ENCODE results near the gene ARHGAP1.

Gene ARHGAP1

GRCh38 chr11:46700241-46701077 is at the start of gene ARHGAP1, which contains the start of gene ZNF408:
Gene ARHGAP1, minus strand, starts transcription at chr11:46700619. Its CDS starts 4,512 bp downstream, at chr11:46696107.
Gene ZNF408, plus strand, starts transcription at chr11:46701031. Its CDS starts 17 bp downstream, at chr11:46701048.
- peak; percentile 98 for DNase-seq

- no peak for DNase-seq
Observed at GRCh38 chr11:46747150-46747549, 46.7 kb upstream of the ARHGAP1 start.

- no peak for DNase-seq
Observed at GRCh38 chr11:46745995-46746394, 45.6 kb upstream of the ARHGAP1 start.

DNA sequence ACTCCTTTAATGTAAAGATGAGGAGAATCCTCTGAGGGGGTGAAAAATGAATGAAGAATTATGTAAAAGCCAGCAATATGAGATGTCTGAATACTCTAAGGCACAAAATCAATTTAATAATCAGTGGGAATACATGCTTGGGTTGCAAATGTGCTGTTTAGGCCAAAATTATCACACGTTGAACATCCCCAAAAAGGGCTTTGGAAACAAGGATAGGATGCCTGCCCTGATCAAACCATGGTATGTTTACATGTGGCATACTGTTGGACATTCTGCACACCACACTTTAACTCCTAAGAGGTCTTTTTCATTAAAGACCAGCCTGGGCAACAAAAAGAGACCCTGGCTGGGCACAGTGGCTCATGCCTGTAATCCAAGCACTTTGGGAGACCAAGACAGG is 44.9 kb upstream of the ARHGAP1 start:
- DNase-seq, result no peak

- DNase-seq, result no peak
Observed at GRCh38 chr11:46743693-46744339, 43.4 kb upstream of the ARHGAP1 start.

GRCh38 chr11:46743043-46743442 is 42.6 kb upstream of the ARHGAP1 start:
- DNase-seq, result no peak

- DNase-seq, result no peak
Observed at GRCh38 chr11:46741600-46742484, 41.4 kb upstream of the ARHGAP1 start.

- no peak for DNase-seq
Observed at GRCh38 chr11:46738887-46739286, 38.5 kb upstream of the ARHGAP1 start.

DNA sequence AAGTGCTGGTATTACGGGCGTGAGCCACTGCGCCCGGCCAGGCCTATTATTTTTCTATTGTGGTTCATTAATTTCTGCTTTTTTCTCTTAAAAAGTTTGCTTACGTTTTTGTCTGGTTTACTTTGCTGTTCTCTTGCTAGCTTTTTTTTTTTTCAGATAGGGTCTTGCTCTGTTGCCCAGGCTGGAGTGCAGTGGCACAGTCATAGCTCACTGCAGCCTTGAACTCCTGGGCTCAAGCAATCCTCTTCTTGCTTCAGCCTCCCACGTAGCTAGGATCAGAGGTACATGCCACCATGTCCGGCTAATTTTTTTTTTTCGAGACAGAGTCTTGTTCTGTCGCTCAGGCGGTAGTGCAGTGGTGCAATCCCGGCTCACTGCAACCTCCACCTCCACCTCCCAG is 37.3 kb upstream of the ARHGAP1 start:
- no peak for DNase-seq

- no peak for DNase-seq
Observed at GRCh38 chr11:46736615-46737014, 36.2 kb upstream of the ARHGAP1 start.

DNA sequence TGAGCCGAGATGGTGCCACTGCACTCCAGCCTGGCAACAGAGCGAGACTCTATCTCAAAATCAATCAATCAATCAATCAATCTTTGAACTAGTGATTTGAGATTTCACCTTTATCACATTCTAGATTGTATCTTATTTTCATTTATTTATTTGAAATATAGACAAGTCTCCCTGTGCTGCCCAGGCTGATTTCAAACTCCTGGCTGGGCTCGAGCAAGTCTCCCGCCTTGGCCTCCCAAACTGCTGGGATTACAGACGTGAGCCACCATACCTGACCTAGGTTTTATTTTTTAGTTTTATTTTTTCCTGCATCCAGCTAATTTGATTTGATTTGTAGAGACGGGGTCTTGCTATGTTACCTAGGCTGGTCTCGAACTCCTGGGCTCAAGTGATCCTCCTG is 35.7 kb upstream of the ARHGAP1 start:
- DNase-seq, result no peak

DNA sequence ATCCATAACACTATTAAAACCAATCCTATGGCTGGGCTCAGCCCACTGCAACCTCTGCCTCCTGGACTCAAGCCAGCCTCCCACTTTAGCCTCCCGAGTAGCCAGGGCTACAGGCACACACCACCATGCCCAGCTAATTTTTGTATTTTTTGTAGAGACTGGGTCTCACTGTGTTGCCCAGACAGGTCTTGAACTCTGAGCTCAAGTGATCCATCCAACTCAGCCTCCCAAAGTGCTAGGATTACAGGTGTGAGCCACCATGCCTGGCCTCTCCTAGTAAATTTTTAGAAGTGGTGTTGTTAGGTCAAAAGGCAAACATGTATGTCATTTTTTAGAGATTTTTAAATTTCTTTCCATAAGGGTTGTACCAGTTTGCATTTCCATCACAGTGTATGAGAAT is 32.8 kb upstream of the ARHGAP1 start:
- DNase-seq, result no peak

DNA sequence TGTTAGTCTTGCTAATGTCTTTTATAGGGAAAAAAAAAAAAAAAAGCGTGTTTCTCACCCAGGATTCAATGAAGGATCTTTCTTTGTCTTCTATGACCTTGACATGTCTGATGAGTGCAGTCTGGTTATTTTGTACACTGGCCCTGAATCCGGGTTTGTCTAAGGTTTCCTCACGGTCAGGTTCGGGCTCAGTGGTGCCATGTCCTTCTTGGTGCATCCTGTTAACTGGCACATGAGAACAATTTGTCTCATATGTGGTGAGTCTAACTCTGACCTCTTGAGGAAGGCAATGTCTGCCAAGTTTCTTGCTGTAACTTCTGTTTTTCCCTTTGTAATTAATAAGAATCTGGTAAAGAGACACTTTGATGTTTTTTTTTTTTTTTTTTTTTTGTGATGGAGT is 31.1 kb upstream of the ARHGAP1 start:
- DNase-seq, result no peak

GRCh38 chr11:46729110-46730027 is 28.9 kb upstream of the ARHGAP1 start:
- no peak for DNase-seq

DNA sequence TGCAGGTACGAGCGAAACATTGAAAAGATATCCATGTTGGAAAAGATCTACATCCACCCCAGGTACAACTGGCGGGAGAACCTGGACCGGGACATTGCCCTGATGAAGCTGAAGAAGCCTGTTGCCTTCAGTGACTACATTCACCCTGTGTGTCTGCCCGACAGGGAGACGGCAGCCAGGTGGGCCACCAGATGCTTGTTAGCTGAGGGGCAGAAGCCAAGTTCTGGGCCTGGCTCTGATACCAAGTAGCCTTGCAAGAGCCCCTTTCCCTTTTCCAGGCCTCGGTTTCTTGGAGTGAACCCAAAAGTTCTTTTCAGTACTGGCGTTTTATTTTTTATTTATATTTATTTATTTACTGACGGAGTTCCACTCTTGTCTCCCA is 28.2 kb upstream of the ARHGAP1 start:
- DNase-seq, result no peak

GRCh38 chr11:46727952-46728658 is 27.7 kb upstream of the ARHGAP1 start:
- no peak for DNase-seq

- DNase-seq, result no peak
Observed at GRCh38 chr11:46726206-46726862, 25.9 kb upstream of the ARHGAP1 start.

- no peak for DNase-seq
Observed at GRCh38 chr11:46725338-46726205, 25.2 kb upstream of the ARHGAP1 start.

DNA sequence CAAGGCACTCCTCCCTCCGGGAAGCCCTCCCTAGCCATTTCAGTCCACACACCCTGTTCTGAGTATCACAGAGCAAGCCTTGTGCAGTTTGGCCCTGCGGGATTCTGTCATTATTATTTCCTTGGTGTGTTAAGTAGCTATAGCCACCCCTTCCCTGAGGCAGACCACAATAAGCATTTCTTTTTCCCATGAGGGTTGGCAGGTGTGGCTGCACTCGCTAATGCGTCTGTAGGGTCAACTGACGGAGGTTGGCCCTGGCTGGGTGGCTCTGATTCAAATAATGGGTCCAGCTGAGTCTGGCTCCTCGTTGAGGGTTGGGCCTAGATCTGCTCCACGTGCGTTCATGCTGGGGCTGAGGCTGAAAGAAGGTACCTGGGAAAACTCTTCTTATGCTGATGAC is 23.7 kb upstream of the ARHGAP1 start:
- DNase-seq, result no peak

- DNase-seq, result no peak
Observed at GRCh38 chr11:46723359-46723680, 22.9 kb upstream of the ARHGAP1 start.

All from activated CD8-positive, alpha-beta memory T cell treated with anti-CD3 and anti-CD28 coated beads for 24 hours (primary cell).